ENCODE results near the gene NMT1. TPM values are rescaled to one million over a fixed set of nuclear protein-coding genes. Genes with fewer than 3 reads are reported as not detected.
A peak's percentile ranks its signal among the peaks of the same experiment; 100 is the strongest.

The NMT1 gene
- polyA plus RNA-seq (2012; ENCODE audit: missing spikeins) = 74.6 TPM

DNA sequence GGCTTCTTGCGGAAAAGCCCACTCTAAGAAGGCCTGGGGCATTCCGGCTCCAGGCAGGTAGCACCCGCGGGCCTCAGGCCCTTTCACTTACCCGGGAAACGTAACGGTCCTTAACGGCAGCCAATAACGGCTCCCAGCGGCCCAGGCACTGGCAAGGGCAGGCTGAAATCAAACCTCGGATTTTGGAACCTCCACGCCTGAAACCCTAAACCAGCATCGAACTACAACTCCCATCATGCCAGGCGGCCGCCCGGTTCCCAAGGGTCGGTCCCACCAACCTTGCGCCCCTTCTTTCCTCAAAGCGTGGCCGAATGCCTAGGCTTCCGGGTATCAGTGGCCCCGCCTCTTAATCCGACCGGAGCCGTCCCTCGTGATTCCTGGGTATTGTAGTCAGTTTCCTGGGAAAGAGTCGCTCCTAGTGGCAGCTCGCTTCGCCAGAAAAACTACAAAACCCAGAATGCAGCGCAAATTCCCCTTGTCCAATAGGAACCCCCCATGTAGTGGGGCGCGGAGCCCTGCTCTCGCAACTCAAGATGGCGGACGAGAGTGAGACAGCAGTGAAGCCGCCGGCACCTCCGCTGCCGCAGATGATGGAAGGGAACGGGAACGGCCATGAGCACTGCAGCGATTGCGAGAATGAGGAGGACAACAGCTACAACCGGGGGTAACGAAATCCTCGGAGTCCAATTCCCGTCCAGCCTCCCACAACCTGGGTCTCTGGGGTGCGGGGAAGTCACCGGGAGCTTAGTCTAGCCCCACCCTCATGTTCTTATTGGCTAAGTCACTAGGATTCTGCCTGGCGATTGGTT is at the start of gene NMT1:
TSS of gene NMT1 (plus strand) at position 521 of the 809 bp plus-strand sequence. CDS start at position 534, 13 bp downstream.
- DNase-seq (ENCODE audit: insufficient read length) (peak; percentile 85), FAIRE-seq (no peak)
- TF ChIP-seq TAF1 (IDR thresholded peaks at IDR 0.05; ENCODE audit: borderline replicate concordance, low read depth, low read length) (peak; percentile 99), POLR2A (IDR thresholded peaks at IDR 0.05; ENCODE audit: low read depth, low read length) (peak; percentile 96), POLR2AphosphoS5 (IDR thresholded peaks at IDR 0.05; ENCODE audit: low read depth, low read length) (peak; percentile 97)

GRCh38 chr17:45011767-45012166 is 49.4 kb upstream of the NMT1 start:
- FAIRE-seq = no peak
- no peak for DNase-seq (ENCODE audit: insufficient read length)

DNA sequence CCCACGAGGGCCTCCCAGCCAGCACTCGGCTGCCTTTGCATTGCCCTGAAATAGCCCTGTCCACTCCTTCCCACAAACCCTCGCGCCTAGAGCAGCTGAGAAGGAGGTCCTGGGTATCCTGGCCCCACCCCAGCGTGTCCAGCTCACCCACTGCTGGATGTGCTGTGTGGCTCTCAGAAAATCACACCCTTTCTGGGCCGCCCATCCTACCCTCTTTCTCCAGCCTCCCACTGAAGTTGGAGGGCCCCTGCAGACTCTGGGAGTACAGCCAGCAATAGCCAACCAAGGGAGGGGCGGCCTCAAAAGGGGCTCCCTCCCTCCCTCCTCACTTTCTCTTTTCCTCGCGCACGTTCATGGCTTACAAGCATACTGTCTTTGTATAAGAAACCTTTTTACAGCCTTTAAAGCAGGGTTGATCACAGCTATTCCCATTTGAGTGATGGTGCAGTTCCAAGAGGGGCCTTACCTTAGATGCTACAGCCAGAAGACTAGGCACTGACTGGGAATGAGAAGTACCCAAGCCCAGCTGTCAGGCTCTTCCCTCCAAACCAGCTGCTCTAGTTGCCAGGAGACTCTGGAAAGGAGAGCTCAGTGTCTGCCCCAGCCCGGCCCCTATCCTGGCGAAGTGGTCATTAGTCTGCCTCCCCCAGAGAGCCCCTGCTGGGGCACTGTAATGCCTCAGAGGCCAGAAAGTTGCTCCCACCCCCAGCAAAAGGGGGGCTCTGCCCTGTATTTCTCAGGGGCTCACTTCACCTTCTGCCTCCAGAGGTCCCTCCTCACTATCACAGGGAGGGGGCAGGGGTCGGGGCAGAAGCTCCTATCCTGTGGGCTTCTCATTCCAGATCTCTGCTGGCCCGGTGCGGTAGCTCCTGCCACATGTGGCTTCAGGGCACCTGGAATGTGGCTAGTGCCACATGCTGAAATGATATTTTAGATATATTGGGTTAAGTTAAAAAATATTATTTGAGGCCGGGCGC is 47.8 kb upstream of the NMT1 start:
- TF ChIP-seq POLR2A (IDR thresholded peaks at IDR 0.05; ENCODE audit: low read depth, low read length) (no peak), POLR2AphosphoS5 (IDR thresholded peaks at IDR 0.05; ENCODE audit: low read depth, low read length) (no peak), TAF1 (IDR thresholded peaks at IDR 0.05; ENCODE audit: borderline replicate concordance, low read depth, low read length) (no peak)
- FAIRE-seq (no peak), DNase-seq (ENCODE audit: insufficient read length) (no peak)

More at GRCh38 chr17:45011767-45012166, 49.4 kb upstream of the NMT1 start:
- no peak for TF ChIP-seq POLR2AphosphoS5 (IDR thresholded peaks at IDR 0.05; ENCODE audit: low read depth, low read length)
- TF ChIP-seq TAF1 (IDR thresholded peaks at IDR 0.05; ENCODE audit: borderline replicate concordance, low read depth, low read length) = no peak
- TF ChIP-seq POLR2A (IDR thresholded peaks at IDR 0.05; ENCODE audit: low read depth, low read length) = no peak

GRCh38 chr17:45016237-45016636 is 44.9 kb upstream of the NMT1 start:
- DNase-seq (ENCODE audit: insufficient read length) = no peak
- FAIRE-seq = no peak
- TF ChIP-seq TAF1 (IDR thresholded peaks at IDR 0.05; ENCODE audit: borderline replicate concordance, low read depth, low read length) (no peak), POLR2A (IDR thresholded peaks at IDR 0.05; ENCODE audit: low read depth, low read length) (no peak), POLR2AphosphoS5 (IDR thresholded peaks at IDR 0.05; ENCODE audit: low read depth, low read length) (no peak)

GRCh38 chr17:45016823-45017222 is 44.3 kb upstream of the NMT1 start:
- DNase-seq (ENCODE audit: insufficient read length) = no peak

DNA sequence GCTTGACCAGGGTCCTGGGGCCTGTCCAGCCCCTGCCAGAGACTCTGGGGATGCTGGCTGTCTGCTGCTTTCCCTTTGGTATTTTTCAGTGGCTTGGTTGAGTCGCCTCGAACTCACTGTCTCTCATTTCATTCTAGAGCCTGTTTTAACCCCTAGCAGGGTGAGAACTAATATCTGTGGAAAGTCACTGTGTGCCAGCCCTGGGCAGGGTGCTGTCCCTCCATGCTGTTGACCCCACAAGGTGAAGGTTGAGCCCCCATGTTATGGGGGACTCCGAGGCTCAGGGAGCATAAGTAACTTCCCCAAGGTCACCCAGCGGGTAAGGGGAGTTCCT is 42.6 kb upstream of the NMT1 start:
- TF ChIP-seq POLR2AphosphoS5 (IDR thresholded peaks at IDR 0.05; ENCODE audit: low read depth, low read length) (no peak), TAF1 (IDR thresholded peaks at IDR 0.05; ENCODE audit: borderline replicate concordance, low read depth, low read length) (no peak), POLR2A (IDR thresholded peaks at IDR 0.05; ENCODE audit: low read depth, low read length) (no peak)
- DNase-seq (ENCODE audit: insufficient read length) (no peak), FAIRE-seq (no peak)

More at GRCh38 chr17:45016823-45017222, 44.3 kb upstream of the NMT1 start:
- FAIRE-seq = no peak
- no peak for TF ChIP-seq TAF1 (IDR thresholded peaks at IDR 0.05; ENCODE audit: borderline replicate concordance, low read depth, low read length)
- no peak for TF ChIP-seq POLR2AphosphoS5 (IDR thresholded peaks at IDR 0.05; ENCODE audit: low read depth, low read length)
- TF ChIP-seq POLR2A (IDR thresholded peaks at IDR 0.05; ENCODE audit: low read depth, low read length) = no peak

DNA sequence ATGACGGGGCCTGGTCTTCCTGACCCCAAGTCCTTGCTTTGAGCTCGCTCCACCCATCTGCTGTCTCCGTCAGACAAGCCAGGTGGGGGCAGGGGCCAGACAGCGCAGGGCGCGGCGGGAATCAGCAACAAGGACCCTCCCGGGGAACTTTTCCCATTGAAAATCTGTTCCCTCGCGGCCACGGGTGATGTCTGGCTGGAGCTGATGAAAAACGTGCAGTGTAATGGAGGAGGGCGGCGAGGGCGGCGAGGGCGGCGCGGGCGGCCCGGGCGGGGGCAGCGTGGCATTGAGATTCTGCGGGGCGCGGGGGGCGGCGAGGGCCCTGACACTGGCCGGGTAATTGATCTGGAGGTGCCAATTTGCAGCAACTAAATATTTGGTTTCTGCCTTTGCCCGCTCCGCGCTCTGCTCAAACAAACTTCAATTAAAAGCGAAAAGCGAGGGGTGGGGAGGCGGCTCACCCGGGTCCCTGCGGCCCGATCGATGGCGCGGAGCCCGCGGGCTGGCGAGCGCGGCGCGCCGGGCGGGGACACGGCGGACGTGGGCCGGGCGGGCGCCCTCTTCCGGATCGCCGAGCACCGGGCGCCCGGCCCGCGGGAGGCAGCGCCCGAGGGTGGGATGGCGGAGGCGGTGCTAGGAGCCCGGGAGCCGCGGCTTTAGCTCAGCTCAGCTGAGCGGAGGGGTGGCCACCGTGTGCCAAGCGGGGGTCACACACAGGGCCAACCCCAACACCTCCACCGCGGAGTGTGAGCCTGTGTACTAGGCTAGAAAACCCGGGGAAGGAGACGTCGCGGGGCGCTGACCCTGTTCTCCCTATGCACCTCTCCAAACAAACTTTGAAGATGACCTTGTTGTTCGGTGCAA is 42.0 kb upstream of the NMT1 start:
- DNase-seq (ENCODE audit: insufficient read length) = peak; percentile 63
- no peak for TF ChIP-seq POLR2A (IDR thresholded peaks at IDR 0.05; ENCODE audit: low read depth, low read length)
- TF ChIP-seq POLR2AphosphoS5 (IDR thresholded peaks at IDR 0.05; ENCODE audit: low read depth, low read length) = no peak
- TF ChIP-seq TAF1 (IDR thresholded peaks at IDR 0.05; ENCODE audit: borderline replicate concordance, low read depth, low read length) = 0 out of 2 replicates have a peak, but pooled peaks have one; percentile 35
- FAIRE-seq = peak; percentile 83

DNA sequence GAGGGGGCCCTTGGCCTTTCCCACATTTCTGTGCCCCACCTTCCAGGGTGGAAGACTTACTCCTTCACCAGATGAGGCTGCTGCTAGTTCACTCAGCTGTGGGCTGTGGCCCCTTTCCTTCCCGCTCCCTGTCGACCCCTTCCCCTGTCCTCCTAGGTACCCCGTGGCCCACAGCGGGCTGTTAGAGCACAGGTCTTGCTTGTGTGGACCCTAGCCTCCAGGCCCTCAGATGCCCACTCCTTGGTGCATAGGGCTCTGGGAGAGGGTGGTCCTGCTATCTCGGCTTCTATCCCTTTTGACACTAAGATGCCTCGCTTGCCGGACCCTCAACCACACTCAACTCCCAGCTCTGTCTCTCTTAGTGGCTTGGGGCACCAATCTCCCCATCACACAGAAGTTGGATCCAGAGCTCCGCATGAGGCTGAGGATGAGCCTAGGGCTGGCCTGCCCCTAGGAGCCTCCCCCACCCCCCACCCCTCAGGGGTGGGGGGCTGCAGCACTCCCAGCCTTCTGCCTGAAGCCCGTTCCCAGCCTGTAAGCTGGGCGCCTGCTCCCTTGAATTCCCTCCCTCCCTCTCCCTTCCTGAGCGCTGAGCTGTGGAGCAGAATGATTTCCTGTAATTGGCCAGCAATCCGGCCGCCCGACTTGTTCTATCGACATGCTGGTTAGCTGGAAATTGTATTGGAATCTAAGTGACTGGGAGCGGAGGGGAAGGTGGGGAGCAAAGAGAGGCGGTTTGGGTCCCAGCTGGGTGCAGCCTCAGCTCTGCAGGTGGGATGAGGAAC is 40.6 kb upstream of the NMT1 start:
- no peak for FAIRE-seq
- DNase-seq (ENCODE audit: insufficient read length) = no peak
- TF ChIP-seq POLR2A (IDR thresholded peaks at IDR 0.05; ENCODE audit: low read depth, low read length) = no peak
- TF ChIP-seq POLR2AphosphoS5 (IDR thresholded peaks at IDR 0.05; ENCODE audit: low read depth, low read length) = no peak
- no peak for TF ChIP-seq TAF1 (IDR thresholded peaks at IDR 0.05; ENCODE audit: borderline replicate concordance, low read depth, low read length)

DNA sequence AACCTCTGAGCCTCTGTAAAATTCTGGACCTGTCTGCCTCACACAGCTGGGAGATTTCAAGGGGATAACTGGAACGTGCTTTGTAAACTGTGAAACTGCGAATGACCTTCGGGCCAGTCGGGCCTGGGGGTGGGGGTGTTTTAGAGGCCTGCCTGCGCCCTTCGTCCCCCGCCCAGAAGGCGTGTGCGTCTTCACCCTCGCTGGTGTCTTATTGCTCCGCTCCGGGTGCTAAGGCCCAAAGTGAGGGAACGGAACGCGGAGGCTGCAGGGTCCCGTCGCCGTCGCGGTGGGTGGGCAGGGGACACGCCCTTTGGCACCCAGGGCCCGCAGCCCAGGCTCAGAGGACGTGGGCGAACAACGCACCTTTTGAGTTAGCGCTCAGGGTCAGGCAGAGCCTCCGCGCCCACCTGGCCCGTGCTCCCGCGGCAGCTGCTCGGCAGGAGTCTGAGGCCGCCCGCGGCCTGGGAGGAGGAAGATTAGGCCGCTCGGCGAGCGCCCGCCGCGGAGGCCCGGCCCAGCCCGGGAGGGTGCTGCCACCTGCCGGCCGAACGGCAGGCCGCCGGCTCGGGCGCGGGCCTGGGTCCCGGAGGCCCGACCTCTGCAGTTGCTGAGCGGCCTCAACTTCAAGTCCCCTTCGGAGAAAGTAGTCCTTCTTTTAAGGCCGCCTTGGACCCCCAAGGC is 39.4 kb upstream of the NMT1 start:
- FAIRE-seq (no peak), DNase-seq (ENCODE audit: insufficient read length) (peak; percentile 89)
- TF ChIP-seq POLR2A (IDR thresholded peaks at IDR 0.05; ENCODE audit: low read depth, low read length) = no peak
- no peak for TF ChIP-seq POLR2AphosphoS5 (IDR thresholded peaks at IDR 0.05; ENCODE audit: low read depth, low read length)

GRCh38 chr17:45022288-45022648 is 38.8 kb upstream of the NMT1 start:
- DNase-seq (ENCODE audit: insufficient read length) (no peak), FAIRE-seq (no peak)
- no peak for TF ChIP-seq POLR2A (IDR thresholded peaks at IDR 0.05; ENCODE audit: low read depth, low read length)
- TF ChIP-seq POLR2AphosphoS5 (IDR thresholded peaks at IDR 0.05; ENCODE audit: low read depth, low read length) = no peak
- no peak for TF ChIP-seq TAF1 (IDR thresholded peaks at IDR 0.05; ENCODE audit: borderline replicate concordance, low read depth, low read length)
